Chondrocyte (in vitro differentiated cells): ENCODE data around the gene AK5. TPM values are rescaled to one million over a fixed set of nuclear protein-coding genes. Genes with fewer than 3 reads are reported as not detected.

Experiments used
- DNase-seq: peaks from one replicate; pipeline ENCODE4 v3.0.0; 2021; ENCODE audit warnings: mixed read lengths, low spot score
- H3K27ac Mint-ChIP-seq: one replicate; pipeline ENCODE4 v1.8.0; 2021; ENCODE audit warnings: mild to moderate bottlenecking, moderate library complexity, mixed read lengths; ENCODE audit not compliant: unreplicated experiment
- H3K27me3 Mint-ChIP-seq: 2 replicates; pipeline ENCODE4 v1.8.0; 2021; ENCODE audit warnings: low read depth, mixed read lengths
- H3K36me3 Mint-ChIP-seq: 2 replicates; pipeline ENCODE4 v1.8.0; 2021; ENCODE audit warnings: low read depth, mixed read lengths
- H3K4me1 Mint-ChIP-seq: 2 replicates; pipeline ENCODE4 v1.8.0; 2021; ENCODE audit warnings: low read depth, mild to moderate bottlenecking, mixed read lengths
- H3K4me3 Mint-ChIP-seq: one replicate; pipeline ENCODE4 v1.8.0; 2021; ENCODE audit warnings: mild to moderate bottlenecking, moderate library complexity, mixed read lengths; ENCODE audit not compliant: unreplicated experiment
- H3K9me3 Mint-ChIP-seq: 2 replicates; pipeline ENCODE4 v1.8.0; 2021; ENCODE audit warnings: low read depth, mixed read lengths
- CTCF ChIP-seq: fragments of 200-600 bp; sonication (generic); IDR thresholded peaks from 2 replicates; pipeline ENCODE4 v1.5.0; 2021; ENCODE audit warnings: antibody characterized with exemption, mild to moderate bottlenecking, moderate library complexity
- total RNA-seq: library from RNA; stranded (reverse); gene quantifications from 3 replicates; pipeline ENCODE4 v1.2.1, GENCODE V29; 2021

Gene AK5
- total RNA-seq, 1 donor from 2014 or later: 6.2 TPM

GRCh38 chr1:77348549-77348948, 66.7 kb downstream of the AK5 start:
- H3K27ac Mint-ChIP-seq: no peak overlapping the region
- no peaks in the 10 kb centered on the region for H3K27me3 Mint-ChIP-seq
- H3K36me3 Mint-ChIP-seq: no peaks in the 10 kb centered on the region
- TF ChIP-seq CTCF: no peak
- H3K4me3 Mint-ChIP-seq: no peak overlapping the region
- H3K4me1 Mint-ChIP-seq: peaks cover 21% of the 10 kb centered on the region
- DNase-seq: no peak
- H3K9me3 Mint-ChIP-seq: no peaks in the 10 kb centered on the region

GRCh38 chr1:77349275-77349674, 67.5 kb downstream of the AK5 start:
- H3K36me3 Mint-ChIP-seq: no peaks in the 10 kb centered on the region
- no peak for DNase-seq
- H3K27me3 Mint-ChIP-seq: no peaks in the 10 kb centered on the region
- H3K4me3 Mint-ChIP-seq: no peak overlapping the region
- H3K27ac Mint-ChIP-seq: no peak overlapping the region
- no peaks in the 10 kb centered on the region for H3K9me3 Mint-ChIP-seq
- TF ChIP-seq CTCF: no peak
- peaks cover 13% of the 10 kb centered on the region for H3K4me1 Mint-ChIP-seq

- no peak for DNase-seq
- Mint-ChIP-seq H3K4me1 (peaks cover 16% of the 10 kb centered on the region), H3K9me3 (no peaks in the 10 kb centered on the region), H3K27ac (no peak overlapping the region), H3K27me3 (no peaks in the 10 kb centered on the region), H3K4me3 (no peak overlapping the region), H3K36me3 (no peaks in the 10 kb centered on the region)
- no peak for TF ChIP-seq CTCF
Observed at GRCh38 chr1:77350012-77350770, 68.4 kb downstream of the AK5 start.

DNA sequence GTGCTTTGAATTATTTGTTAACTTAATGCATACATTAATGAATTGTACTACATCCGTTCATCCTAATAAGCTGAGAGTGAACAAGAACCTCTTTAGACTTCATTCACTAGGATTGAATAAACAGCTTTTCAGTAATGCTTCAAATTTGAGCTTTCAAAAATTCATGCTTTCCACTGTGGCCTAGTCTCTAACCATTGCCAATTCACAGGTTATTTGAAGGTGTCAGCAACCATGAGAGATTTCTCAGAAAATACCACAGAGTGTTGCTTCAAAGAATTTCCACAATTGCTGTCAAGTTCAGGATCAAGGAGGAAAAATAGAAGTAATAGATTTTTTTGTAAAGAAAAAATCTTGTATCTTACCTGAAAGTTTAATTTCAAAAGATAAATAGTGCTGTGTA, 72.7 kb downstream of the AK5 start:
- Mint-ChIP-seq H3K27ac (no peak overlapping the region), H3K4me1 (peaks cover 8% of the 10 kb centered on the region), H3K9me3 (no peaks in the 10 kb centered on the region), H3K4me3 (no peak overlapping the region), H3K36me3 (no peaks in the 10 kb centered on the region), H3K27me3 (no peaks in the 10 kb centered on the region)
- no peak for TF ChIP-seq CTCF
- DNase-seq: no peak

- DNase-seq: no peak
- H3K9me3 Mint-ChIP-seq: no peaks in the 10 kb centered on the region
- TF ChIP-seq CTCF: no peak
- H3K36me3 Mint-ChIP-seq: no peaks in the 10 kb centered on the region
- no peak overlapping the region for H3K27ac Mint-ChIP-seq
- peaks cover 8% of the 10 kb centered on the region for H3K4me1 Mint-ChIP-seq
- no peak overlapping the region for H3K4me3 Mint-ChIP-seq
- H3K27me3 Mint-ChIP-seq: no peaks in the 10 kb centered on the region
Observed at GRCh38 chr1:77355010-77355409, 73.2 kb downstream of the AK5 start.
